Tibial nerve (tissue), 4 donors: ENCODE results near the gene ARAP3.

Source experiments
- EP300 ChIP-seq, 2 donors: sonication (generic); formaldehyde crosslinking; IDR thresholded peaks; one replicate each; pipeline ENCODE4 v1.6.1; 2017; ENCODE audit warnings: antibody characterized with exemption in 2 of 2, mild to moderate bottlenecking in 1 of 2
- POLR2A ChIP-seq, 2 donors: fragments of 450-650 bp; IDR thresholded peaks; one replicate each; pipeline ENCODE4 v1.6.1; 2017; ENCODE audit warnings: antibody characterized with exemption in 2 of 2, mild to moderate bottlenecking in 2 of 2, moderate library complexity in 2 of 2
- TF ChIP-seq, protein P1 (sequence below), 5 experiments: fragments of 200-600 bp in 3 of 5; fragments of 450-650 bp in 2 of 5; sonication (generic) in 3 of 5; IDR thresholded peaks; one replicate each; pipeline ENCODE4 v1.5.1; 2016 to 2019; ENCODE audit warnings: antibody characterized with exemption in 5 of 5, mild to moderate bottlenecking in 3 of 5, moderate library complexity in 2 of 5

DNA sequence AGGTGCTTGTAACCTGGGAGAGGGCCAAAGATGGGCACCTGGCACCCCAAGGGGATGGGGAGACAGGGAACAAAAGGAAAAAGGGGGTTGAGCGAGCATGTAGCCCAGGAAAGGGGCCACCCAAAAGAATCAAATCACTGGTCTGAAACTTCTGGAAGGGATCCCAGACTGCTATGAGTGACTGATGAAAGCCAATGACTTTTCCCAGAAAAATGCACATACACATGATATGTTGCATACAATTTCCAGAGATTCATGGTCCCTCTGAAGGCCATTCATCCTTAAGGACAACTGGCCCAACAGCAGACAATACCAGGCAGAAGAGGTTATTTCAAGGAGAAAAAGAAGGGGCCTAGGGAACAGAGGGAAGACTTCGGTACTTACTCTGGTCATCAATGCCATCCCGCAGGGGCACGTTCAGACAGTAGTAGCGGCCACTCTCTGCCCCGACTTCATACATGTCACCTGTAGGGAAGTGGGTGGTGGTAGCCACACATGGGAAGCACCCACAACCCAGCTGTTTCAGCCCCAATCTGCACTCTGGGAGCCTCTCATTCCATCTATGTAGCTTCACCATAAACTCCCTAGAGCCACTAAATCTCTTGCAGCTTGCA lies 53.7 kb downstream of the ARAP3 start:
- TF ChIP-seq, protein P1, sequence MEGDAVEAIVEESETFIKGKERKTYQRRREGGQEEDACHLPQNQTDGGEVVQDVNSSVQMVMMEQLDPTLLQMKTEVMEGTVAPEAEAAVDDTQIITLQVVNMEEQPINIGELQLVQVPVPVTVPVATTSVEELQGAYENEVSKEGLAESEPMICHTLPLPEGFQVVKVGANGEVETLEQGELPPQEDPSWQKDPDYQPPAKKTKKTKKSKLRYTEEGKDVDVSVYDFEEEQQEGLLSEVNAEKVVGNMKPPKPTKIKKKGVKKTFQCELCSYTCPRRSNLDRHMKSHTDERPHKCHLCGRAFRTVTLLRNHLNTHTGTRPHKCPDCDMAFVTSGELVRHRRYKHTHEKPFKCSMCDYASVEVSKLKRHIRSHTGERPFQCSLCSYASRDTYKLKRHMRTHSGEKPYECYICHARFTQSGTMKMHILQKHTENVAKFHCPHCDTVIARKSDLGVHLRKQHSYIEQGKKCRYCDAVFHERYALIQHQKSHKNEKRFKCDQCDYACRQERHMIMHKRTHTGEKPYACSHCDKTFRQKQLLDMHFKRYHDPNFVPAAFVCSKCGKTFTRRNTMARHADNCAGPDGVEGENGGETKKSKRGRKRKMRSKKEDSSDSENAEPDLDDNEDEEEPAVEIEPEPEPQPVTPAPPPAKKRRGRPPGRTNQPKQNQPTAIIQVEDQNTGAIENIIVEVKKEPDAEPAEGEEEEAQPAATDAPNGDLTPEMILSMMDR (IDR thresholded peaks at IDR 0.05), result no peak
- TF ChIP-seq EP300 (IDR thresholded peaks at IDR 0.05) (no peak), POLR2A (IDR thresholded peaks at IDR 0.05) (no peak)
